ENCODE results near the gene ZKSCAN2. TPM values are rescaled to one million over a fixed set of nuclear protein-coding genes. Genes with fewer than 3 reads are reported as not detected.

The ZKSCAN2 gene
- total RNA-seq, 1 donor from 2014 or later, result 5.4 TPM

GRCh38 chr16:25224731-25225319 lies 32.8 kb downstream of the ZKSCAN2 start:
- intact Hi-C loops (cut with micrococcal nuclease), result loop anchor here (1.0 kb wide), 2 partner anchors 98 to 170 kb away; no protein-coding TSS in a partner anchor

GRCh38 chr16:25223964-25224363 lies 33.7 kb downstream of the ZKSCAN2 start:
- intact Hi-C loops (cut with micrococcal nuclease), result no loop called here

- intact Hi-C loops (cut with micrococcal nuclease), result no loop called here
These were observed 34.7 kb downstream of the ZKSCAN2 start for GRCh38 chr16:25222959-25223358.

- intact Hi-C loops (cut with micrococcal nuclease), result no loop called here
These were observed 38.4 kb downstream of the ZKSCAN2 start for GRCh38 chr16:25219070-25219737.

- intact Hi-C loops (cut with micrococcal nuclease), result no loop called here
These were observed 39.7 kb downstream of the ZKSCAN2 start for GRCh38 chr16:25217921-25218320.

GRCh38 chr16:25217112-25217511 lies 40.5 kb downstream of the ZKSCAN2 start:
- intact Hi-C loops (cut with micrococcal nuclease), result no loop called here

GRCh38 chr16:25213709-25214397 lies 43.8 kb downstream of the ZKSCAN2 start:
- intact Hi-C loops (cut with micrococcal nuclease), result no loop called here

GRCh38 chr16:25212636-25213035 lies 45.0 kb downstream of the ZKSCAN2 start:
- intact Hi-C loops (cut with micrococcal nuclease), result no loop called here

GRCh38 chr16:25210758-25211157 lies 46.9 kb downstream of the ZKSCAN2 start:
- intact Hi-C loops (cut with micrococcal nuclease), result no loop called here

GRCh38 chr16:25199457-25199856 lies 58.2 kb downstream of the ZKSCAN2 start:
- intact Hi-C loops (cut with micrococcal nuclease), result no loop called here

GRCh38 chr16:25198021-25198420 lies 59.6 kb downstream of the ZKSCAN2 start:
- intact Hi-C loops (cut with micrococcal nuclease), result no loop called here

- intact Hi-C loops (cut with micrococcal nuclease), result no loop called here
These were observed 63.3 kb downstream of the ZKSCAN2 start for GRCh38 chr16:25194273-25194878.

GRCh38 chr16:25192096-25192495 lies 65.5 kb downstream of the ZKSCAN2 start:
- intact Hi-C loops (cut with micrococcal nuclease), result no loop called here

GRCh38 chr16:25189305-25189704 lies 68.3 kb downstream of the ZKSCAN2 start:
- intact Hi-C loops (cut with micrococcal nuclease), result no loop called here

GRCh38 chr16:25187491-25187795 lies 70.2 kb downstream of the ZKSCAN2 start:
- intact Hi-C loops (cut with micrococcal nuclease), result no loop called here

Other genes starting within 250 kb of the ZKSCAN2 start
- 73.8 and 78.8 TPM in 2 replicates for gene ARHGAP17, start 242.5 kb downstream of the ZKSCAN2 start, total RNA-seq
- gene LCMT1, start 146.1 kb downstream of the ZKSCAN2 start, total RNA-seq, result 36.8 and 37.5 TPM in 2 replicates
- gene AQP8, start 40.9 kb downstream of the ZKSCAN2 start, total RNA-seq, result not detected in 2 replicates

Measured in T-helper 2 cell treated with Interferon-gamma antibody and Interleukin-4, amounts not matched to agents 100 ng/mL and 5 ng/mL, for 36 hours (primary cell).